Islet precursor cell (in vitro differentiated cells): ENCODE results near the gene AP1S1.

ENCODE experiments used
- DNase-seq: peaks from one replicate; pipeline ENCODE4 v3.0.0-alpha.2; 2018

The AP1S1 gene

GRCh38 chr7:101159696-101160674 lies 5.7 kb downstream of the AP1S1 start:
- peak; percentile 92 for DNase-seq

- no peak for DNase-seq
These were observed 6.6 kb downstream of the AP1S1 start for GRCh38 chr7:101160910-101161309.

- peak; percentile 90 for DNase-seq
These were observed 7.6 kb downstream of the AP1S1 start for GRCh38 chr7:101161692-101162471.

- DNase-seq = peak; percentile 90
These were observed 8.4 kb downstream of the AP1S1 start for GRCh38 chr7:101162551-101163278.

- DNase-seq = peak; percentile 83
These were observed 9.2 kb downstream of the AP1S1 start for GRCh38 chr7:101163279-101164070.

GRCh38 chr7:101164071-101164840 lies 10.0 kb downstream of the AP1S1 start:
- DNase-seq = peak; percentile 91

- peak; percentile 97 for DNase-seq
These were observed 11.0 kb downstream of the AP1S1 start, which contains the start of gene VGF for GRCh38 chr7:101165075-101165957. TSS of gene VGF (minus strand) at chr7:101165569. CDS start at chr7:101164843, 726 bp downstream.

GRCh38 chr7:101165958-101166647 lies 11.8 kb downstream of the AP1S1 start:
- DNase-seq = peak; percentile 76

- no peak for DNase-seq
These were observed 12.3 kb downstream of the AP1S1 start for GRCh38 chr7:101166648-101166908.

- DNase-seq = peak; percentile 92
These were observed 12.8 kb downstream of the AP1S1 start for GRCh38 chr7:101166909-101167644.

GRCh38 chr7:101167645-101168411 lies 13.6 kb downstream of the AP1S1 start:
- DNase-seq = peak; percentile 72

- DNase-seq = no peak
These were observed 14.3 kb downstream of the AP1S1 start for GRCh38 chr7:101168412-101169049.

- DNase-seq = no peak
These were observed 15.0 kb downstream of the AP1S1 start for GRCh38 chr7:101169110-101169837.

GRCh38 chr7:101169838-101170551 lies 15.7 kb downstream of the AP1S1 start:
- DNase-seq = peak; percentile 85

GRCh38 chr7:101170617-101171441 lies 16.6 kb downstream of the AP1S1 start:
- no peak for DNase-seq
